Endometrial microvascular endothelial cells (primary cell): ENCODE results near the gene CELA2B. TPM values are rescaled to one million over a fixed set of nuclear protein-coding genes. Genes with fewer than 3 reads are reported as not detected.

Experiments used
- total RNA-seq: library from RNA; depleted of rRNA; stranded (reverse); fragments of >200 nt; gene quantifications from one replicate; pipeline ENCODE4 v1.2.3, GENCODE V29; 2015; ENCODE audit errors: inconsistent ontology term

CELA2B gene
- total RNA-seq, 1 donor from 2014 or later = not detected

Other genes with a start within 250 kb of the CELA2B start
- 1.2 TPM for gene FHAD1, start 228.9 kb upstream of the CELA2B start, total RNA-seq
- gene EFHD2, start 66.2 kb upstream of the CELA2B start, total RNA-seq = 162 TPM
- gene CTRC, start 37.7 kb upstream of the CELA2B start, total RNA-seq = not detected
- gene CELA2A, start 19.4 kb upstream of the CELA2B start, total RNA-seq = not detected
- gene CASP9, start 48.1 kb downstream of the CELA2B start, total RNA-seq = 14.8 TPM
- 26.4 TPM for gene DNAJC16, start 50.7 kb downstream of the CELA2B start, total RNA-seq
- gene AGMAT, start 108.9 kb downstream of the CELA2B start, total RNA-seq = 2.6 TPM
- gene DDI2, start 141.4 kb downstream of the CELA2B start, total RNA-seq = 5.8 TPM
- 42.1 TPM for gene PLEKHM2, start 208.2 kb downstream of the CELA2B start, total RNA-seq